Measurements from ENCODE around the gene IGLL1. TPM values are rescaled to one million over a fixed set of nuclear protein-coding genes. Genes with fewer than 3 reads are reported as not detected.
"Not testable (repeated sequence)": the region's sequence is repeated elsewhere in the genome, so short reads cannot be mapped to it uniquely, and the experiment has no call there.

IGLL1 gene
- total RNA-seq, 1 donor from 2014 or later = not detected

DNA sequence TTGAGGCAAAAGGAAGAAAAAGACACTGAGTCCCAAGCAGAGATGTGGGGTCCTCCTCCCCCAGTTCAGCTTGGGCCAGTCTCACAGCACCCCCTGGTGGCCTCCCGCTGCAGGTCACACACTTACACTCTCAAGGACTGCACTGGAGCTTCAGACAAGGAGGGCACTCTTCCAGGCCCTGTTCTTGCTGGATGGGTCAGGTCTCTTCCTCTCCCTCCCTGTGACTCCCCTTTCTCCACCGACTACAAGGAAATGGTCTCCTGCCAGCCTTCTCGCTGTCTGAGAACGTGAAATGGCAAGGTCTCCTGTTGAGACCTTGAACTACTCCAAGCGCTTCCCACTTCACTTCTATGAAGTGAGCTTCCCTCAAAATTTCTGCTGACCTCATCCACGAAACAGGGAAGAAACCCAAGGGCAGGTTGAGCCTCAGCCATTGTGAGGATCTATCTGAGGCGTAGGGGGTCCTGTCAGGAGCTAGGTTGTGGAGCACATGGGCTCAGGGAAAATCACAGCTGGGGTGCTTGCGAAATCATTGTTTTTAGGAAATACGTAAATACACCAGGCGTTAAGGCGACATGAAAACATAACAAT lies 11.2 kb upstream of the IGLL1 start:
- peak; percentile 67 to 92 for DNase-seq (ENCODE audit: low read depth in 2 of 2)

DNA sequence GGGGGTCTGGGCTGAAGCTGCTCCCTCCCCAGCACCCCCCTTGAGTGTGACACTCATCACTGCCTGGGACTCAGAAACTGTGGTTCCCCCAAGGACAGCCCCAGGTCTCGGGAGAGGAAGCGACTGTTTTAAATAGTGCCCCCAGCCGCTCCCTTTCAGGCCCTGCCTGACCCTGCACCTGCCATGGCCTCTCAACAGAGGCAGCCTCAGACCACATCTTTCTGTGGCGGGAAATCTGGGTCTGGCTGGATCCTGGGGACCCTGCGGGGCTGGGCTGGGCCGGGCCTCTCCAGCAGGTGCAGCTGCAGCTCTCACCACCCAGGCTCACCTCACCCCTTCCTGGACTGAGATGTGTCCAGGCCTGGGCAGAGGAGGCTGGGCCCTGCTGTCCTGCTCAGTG lies 3.7 kb upstream of the IGLL1 start:
- DNase-seq (ENCODE audit: low read depth in 2 of 2) = no peak

DNA sequence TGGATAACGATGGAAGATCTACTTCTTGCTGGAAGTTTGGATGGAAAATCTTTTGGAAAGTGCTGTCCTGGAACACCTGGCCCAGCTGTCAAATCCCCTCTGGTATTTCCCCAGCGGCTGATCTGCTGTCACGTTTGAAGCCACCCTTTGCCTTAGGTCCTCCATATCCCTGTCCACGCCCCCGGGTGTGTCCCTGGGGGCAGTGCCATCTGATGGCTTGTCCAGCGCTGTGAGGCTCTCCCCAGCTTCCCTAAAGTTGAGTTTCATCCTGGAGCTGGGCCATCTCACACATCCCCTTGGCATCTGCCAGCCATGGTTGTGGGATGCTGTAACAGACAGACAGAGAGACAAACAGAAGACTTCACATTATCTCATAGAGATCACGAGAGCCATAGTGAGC lies 3.1 kb upstream of the IGLL1 start:
- no peak for DNase-seq (ENCODE audit: low read depth in 2 of 2)

DNA sequence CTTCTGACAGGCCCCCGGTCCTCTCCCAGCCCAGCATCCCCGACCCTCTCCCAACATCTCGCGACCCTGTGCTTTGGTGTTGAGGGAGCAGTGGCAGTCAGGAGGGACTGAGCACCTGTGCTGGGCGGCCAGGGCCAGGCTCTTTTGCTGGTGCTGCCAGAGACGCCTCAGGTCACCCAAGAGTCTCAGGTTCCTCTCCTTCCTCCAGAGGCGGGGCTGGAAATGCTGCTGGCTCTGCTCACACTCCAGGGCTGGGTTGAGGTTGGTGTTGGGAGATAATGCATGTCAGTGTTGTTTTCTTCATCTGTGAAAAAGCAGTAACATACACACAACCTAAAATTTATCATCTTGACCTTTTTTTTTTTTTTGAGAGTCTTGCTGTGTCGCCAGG lies 1.2 kb upstream of the IGLL1 start:
- no peak for DNase-seq (ENCODE audit: low read depth in 2 of 2)

DNA sequence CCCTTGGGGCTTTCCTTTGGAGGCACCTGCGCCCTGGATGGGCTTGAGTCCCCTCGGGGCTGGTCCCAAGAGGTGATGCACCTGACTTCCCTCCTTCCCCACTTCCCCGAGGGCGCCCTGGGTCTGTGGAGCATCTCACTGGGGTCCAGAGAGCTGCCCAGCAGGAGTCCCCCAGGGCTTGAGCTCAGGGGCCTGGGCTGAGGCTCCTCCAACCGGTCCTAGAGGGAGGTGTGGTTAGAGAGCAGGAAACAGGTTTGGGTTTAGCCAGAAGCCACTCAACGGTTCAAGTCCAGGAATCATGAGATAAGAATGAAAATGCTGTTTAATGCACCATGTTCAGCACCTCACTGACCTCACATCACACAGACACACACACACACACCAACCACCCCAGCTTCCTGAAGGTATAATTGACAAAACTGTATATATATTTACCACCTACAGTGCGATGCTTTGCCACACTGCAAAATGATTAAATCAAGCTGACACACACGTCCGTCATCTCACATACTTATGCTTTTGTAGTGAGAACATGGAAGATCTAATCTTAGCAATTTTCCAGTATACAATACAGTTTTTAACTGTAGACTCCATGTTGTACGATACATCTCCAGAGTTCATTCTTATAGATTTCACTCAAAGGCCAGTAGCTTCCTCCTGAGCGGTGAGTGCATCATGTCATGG lies 628 bp upstream of the IGLL1 start:
- DNase-seq (ENCODE audit: low read depth in 2 of 2) = no peak

DNA sequence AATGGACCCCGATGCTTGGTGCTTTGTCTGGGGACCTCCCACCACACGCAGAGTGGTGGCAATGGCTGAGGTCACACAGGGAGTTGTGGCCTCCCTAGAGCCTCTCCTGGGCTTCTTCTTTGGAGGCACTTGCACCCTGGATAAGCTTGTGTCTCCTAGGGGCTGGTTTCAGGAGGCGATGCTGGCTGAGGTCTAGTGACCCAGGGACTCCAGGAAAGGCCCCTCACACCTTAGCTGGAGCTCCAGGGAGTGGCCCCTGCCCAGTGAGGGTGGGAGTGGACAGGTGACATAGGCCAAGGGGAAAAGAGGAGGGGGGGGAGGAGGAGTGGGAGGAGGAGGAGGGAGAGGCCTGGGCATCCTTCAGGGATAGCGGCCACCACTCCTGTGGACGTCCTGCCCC lies 810 bp downstream of the IGLL1 start:
- no peak for DNase-seq (ENCODE audit: low read depth in 2 of 2)

DNA sequence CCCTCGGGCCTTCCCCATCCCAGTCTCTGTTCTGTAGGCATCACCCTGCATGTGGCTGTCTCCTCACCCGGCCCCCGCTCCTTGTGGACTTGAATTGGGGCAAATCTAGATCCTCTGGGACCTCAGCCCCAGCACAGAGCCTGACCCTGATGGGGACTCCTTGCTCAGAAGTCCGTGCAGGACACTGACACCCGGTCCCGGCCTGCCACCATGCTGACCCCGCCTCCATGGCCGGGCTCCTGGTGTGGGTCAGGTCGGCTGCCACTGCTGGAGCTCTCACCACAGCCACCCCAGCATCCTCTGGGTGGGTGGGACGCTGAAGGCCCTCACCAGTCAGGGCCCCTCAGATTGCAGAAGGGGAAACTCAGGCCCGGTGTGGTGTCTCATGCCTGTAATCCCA lies 1.8 kb downstream of the IGLL1 start:
- no peak for DNase-seq (ENCODE audit: low read depth in 2 of 2)

DNA sequence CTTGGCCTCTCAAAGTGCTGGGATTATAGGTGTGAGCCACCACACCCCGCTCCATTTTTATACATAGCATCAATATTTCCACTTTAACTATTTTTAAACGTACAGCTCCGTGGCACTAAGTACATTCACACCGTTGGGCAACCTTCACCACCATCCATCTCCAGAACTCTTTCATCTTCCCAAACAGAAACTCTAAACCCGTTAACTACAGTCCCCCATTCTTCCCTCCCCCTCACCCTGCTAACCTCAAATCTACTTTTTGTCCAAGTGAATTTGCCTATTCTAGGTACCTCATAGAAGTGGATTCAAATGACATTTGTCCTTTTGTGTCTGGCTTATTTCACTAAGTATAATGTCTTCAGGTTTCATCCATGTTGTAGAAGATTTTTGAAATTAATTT lies 3.4 kb downstream of the IGLL1 start:
- no peak for DNase-seq (ENCODE audit: low read depth in 2 of 2)

DNA sequence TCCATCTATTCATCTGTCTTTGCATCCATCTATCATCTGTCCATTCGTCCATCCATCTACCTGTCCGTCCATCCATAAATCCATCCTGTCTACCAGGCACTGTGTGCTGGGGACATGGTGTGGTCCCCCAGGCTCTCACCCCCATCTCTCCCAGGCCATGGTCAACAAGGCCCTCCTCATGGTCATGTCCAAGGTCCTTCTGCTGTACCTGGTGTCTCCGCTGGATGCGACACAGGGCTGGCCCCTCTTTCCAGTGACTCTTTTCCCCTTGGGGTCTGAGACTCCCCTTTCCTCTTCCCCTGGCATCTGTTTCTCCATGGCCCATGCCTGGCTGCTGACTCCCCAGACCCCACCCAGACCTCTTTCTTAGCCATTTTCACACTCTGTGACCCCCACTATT lies 4.5 kb downstream of the IGLL1 start:
- DNase-seq (ENCODE audit: low read depth in 2 of 2) = no peak

DNA sequence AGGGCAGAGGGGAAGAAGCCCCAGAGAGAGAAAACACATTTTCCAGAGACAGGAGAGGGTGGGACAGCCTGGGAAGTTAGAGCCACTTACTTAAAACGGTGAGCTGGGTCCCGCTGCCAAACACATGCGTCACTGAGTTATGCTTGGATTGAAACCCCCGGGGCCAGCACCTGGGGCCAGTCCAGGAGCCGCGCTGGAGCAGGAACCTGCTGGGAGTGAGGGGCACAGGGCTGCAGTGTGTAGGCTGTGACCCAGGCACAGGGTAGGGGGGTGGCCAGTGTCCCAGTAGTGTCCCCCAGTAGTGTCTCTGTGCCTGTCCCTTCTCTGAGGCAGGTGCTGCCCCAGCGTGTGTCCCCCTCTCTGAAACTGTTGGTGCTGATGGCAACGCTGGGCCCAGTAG lies 5.2 kb downstream of the IGLL1 start:
- DNase-seq (ENCODE audit: low read depth in 2 of 2) = no peak

DNA sequence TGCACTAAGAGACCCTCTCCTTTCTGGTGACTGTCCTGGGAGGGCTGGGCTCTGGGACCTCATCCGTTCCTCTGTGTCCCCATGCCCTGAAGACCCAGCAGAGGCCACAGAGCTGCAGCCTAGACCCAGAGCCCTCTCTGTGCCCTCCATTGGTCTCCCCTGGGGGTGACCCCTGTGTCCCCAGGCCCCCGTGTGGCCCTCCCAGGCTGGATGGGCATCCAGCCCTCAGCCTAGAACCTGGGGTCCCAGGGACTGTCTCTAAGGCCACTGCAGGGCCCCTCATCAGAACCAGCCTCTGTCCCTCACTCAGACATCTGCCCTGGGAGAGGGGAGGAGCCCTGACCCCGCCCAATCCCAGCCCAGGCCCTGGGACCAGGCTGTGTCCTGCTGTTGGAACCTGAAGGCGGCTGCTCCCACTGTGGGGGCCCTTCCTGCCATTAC lies 5.7 kb downstream of the IGLL1 start:
- DNase-seq (ENCODE audit: low read depth in 2 of 2) = no peak

DNA sequence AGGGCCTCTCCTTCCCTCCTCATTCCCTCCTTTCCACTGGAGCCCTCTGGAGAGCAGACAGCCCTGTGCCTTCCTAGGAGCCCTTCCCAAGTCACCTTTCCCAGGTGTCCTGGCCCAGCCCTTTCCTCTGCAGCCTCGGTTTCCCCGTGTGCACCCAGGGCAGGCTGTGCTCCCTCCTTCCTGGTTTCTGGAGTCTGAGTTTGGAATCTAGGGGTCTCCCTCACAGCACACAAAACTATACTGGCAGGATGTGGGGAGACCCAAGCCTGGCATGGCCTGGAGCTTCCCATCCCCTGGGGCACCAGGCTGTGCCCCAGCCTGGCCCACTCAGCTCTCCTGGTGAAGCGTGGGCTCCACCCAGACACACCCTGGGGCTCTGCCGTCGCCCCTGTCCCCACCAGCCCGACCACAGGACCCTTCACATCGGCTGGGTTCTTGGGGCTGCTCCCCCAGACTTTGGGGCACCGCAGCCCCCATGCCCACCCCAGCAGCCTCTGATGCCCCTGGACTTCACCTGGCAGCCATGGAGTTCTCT lies 6.3 kb downstream of the IGLL1 start:
- not testable (repeated sequence) for DNase-seq (ENCODE audit: low read depth in 2 of 2)

DNA sequence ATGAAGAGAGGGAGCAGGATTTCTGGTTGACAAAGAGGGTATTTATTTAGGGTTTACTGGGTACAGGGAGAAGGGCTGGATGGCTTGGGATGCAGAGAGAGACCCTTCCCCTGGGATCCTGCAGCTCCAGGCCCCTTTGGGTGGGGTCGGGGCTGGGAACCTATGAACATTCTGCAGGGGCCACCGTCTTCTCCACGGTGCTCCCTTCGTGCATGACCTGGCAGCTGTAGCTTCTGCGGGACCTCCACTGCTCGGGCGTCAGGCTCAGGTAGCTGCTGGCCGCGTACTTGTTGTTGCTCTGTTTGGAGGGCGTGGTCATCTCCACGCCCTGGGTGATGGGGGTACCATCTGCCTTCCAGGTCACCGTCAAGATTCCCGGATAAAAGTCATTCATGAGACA lies 7.0 kb downstream of the IGLL1 start:
- DNase-seq (ENCODE audit: low read depth in 2 of 2) = not testable (repeated sequence)

DNA sequence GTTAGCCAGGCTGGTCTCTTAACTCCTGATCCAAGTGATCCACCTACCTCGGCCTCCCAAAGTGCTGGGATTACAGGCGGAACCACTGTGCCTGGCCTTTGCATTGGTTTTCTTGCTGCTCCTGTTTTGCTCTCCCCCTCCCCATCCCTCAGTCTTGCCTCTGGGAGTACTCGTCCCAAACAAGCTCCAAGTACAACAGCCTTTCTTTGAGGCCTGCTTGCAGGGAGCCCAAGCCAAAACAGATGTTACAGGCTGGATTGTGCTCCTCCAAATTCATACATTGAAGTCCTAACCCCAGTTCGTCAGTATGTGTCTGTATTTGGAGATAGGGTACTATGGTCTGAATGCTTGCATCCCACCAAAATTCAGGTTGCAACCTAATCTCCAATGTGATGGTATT lies 8.6 kb downstream of the IGLL1 start:
- no peak for DNase-seq (ENCODE audit: low read depth in 2 of 2)

DNA sequence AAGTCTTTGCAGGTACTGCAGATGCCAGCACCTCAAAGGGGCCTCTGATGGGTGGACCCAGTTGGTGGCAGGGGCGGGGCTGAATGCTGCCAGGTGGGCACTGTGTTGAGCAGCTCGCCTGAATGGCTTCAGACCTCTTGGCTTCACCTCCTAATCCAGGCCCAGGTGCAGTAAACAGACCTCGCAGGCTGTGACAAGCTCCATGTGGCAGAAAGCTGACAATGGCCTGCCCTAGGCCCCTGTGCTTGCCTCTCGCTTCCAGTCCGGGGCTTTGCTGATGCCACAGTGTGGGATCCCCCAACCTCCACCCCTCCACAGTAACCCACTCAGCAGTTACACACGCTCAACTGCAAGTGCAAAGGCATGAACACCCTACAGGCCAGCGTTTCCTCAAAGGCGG lies 9.4 kb downstream of the IGLL1 start:
- DNase-seq (ENCODE audit: low read depth in 2 of 2) = no peak

DNA sequence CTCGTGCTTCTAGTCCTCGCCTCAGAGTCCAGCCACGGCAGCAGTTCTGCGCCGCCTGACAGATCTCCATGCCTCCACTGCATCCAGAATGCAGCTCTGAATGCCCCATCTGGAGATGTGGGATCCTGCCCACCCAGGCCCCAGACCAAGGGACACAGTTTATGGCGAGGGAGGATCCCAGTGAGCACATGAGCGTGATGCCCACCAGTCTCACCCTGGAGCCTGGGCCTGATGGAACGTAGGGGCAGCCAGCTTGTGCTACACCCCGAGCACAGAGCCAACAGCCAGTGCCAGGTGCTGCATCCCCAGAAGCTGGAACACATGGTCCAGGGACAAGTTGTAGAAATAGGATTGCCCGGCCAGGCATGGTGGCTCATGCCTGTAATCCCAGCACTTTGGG lies 10.4 kb downstream of the IGLL1 start:
- DNase-seq (ENCODE audit: low read depth in 2 of 2) = no peak

DNA sequence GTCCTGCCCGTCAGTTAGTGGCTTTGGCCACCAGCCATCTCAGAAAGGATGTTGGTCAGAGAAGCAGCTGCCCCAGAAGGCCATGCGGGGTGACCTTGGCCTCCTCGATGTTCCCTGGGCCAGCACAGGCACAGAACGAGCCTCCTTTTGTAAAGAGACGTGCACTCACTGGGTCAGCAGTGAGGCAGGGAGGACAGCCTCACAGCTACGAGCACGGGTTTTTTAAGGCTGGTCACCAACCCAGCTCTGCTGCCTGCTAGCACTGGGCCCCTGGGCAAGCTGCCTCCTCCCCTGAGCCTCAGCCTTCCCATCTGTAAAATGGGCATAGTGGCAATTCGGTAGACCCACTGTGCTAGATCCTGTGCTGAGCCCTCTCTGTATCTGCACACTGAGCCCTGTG lies 10.8 kb downstream of the IGLL1 start:
- DNase-seq (ENCODE audit: low read depth in 2 of 2) = no peak

DNA sequence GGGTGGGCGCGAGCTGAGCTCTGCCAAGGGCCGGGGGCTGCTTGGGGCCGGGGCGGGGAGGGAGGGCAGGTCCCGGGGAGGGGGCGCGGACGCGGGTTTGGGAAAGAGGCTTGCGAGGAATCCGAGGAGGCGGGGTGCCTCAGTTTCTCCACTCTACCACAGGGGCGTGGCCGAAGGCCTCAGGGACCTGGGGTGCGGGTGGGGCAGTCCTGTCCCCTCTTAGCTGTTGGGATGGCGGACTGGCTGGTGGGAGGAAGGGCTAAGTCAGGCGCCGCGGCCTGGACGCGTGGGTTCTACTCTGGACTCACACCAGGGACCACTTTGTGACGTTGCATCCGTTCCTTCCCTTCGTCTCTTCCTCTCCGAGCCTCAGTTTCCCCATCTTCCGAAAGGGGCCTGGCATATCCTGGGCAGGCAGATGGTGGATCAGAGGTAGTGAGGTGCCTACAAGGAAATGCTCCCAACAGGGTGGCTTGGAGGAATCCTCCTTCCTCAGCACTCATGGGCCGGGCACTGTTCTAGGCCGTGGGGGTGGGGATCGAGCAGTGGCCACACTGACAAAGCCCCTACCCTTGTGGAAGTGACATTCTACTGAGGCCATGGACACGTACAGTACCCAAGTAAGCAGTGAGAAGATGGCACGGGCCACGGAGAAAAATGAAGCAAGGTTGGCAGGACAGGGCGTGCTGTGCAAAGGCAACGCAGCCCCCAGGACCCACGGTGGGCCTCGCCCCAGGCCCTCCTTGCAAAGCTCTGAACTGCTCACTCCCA lies 13.2 kb downstream of the IGLL1 start:
- DNase-seq (ENCODE audit: low read depth in 2 of 2) = no peak

DNA sequence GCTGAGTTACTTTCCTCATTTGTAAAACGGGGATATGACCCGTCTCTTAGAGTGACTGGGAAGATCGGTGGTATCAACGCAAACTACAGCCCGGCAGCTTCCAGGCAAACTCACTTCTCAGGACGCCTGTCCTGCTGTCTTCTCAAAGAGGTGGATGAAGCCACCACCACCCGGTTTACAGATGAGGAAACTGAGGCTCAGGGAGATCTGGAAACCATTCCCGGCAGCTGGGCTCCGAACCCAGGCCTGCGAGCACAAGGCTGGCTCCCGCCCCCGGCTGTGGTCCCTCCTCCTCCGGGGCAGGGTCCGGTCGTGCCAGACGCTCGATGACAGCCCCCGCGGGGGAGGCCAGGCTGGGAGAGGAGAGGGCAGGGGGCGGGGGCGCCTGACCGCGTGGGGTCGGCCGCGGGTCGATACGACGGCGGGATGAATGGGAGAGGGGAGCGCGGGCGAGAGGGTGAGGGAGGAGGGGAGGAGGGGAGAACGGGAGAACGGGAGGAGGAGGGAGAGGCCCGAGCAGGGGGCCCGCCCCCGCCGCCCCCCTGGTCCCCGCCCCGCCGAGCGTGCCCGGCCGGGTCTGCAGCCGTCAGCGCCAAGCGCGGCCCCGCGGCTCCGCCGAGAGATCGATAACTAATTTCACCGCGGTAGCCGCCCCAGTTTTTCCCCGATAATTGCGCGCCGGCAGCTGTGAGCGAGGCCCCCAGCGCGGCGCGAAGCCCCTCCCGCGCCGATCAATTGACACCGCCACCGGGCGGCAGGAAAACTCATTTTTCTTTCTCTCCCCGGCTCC lies 14.0 kb downstream of the IGLL1 start:
- peak in 1 of 2 donors; percentile 68 for DNase-seq (ENCODE audit: low read depth in 2 of 2)

DNA sequence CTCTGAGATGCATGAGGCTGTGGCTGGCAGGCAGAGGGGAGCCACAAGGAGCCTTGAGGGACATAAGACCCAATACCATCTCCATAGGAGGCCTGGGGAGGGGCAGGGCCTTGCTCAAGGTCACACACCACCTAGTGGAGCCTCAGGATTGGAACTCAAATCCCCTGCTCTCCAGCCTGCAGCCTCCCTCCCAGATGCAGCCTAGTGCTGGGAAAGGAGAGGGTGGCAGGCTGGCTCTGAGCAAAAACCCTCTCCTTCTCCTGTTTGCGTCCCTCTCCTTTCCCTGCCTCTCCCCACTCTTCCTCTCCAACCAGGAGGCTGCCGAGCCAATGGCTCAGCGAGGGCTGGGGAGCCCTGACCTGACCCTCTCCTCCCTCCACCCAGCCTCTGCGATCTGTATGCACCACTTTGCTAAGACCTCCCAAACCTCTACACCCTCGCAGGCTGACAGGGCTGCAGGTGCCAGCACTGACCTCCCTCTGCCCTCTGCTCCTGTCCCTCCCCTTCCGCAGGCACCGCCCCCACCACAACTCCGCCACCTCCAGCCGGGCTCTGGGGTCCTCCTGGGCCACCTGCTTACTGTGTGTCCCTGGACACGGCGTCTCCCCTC lies 14.7 kb downstream of the IGLL1 start:
- peak in 1 of 2 donors; percentile 44 for DNase-seq (ENCODE audit: low read depth in 2 of 2)

DNA sequence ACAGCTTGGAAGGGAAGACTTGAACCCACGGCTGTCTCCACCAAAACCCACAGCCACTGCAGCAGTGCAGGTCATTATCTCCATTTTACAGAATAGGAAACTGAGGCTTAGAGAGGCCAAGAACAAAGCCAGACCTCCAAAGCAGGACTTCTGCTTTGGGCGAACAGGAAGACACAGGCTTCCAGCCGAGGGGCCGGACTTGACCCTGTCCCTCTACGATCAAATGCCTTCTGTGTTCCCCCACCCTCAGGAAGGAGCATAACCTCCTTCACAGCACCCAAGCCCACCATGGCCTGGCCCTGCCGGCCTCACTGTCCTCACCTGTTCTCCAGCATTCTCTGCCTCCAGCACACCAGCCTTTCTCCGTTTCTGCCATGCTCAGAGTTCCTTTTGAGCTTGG lies 15.8 kb downstream of the IGLL1 start:
- DNase-seq (ENCODE audit: low read depth in 2 of 2) = no peak
